Measurements from ENCODE around the gene LPAR3.

GRCh38 chr1:84859866-84860265, 33.1 kb downstream of the LPAR3 start:
- TF ChIP-seq EP300 (IDR thresholded peaks at IDR 0.05) (no peak), MYC (IDR thresholded peaks at IDR 0.05; ENCODE audit: borderline replicate concordance, low read length) (no peak), POLR2A (IDR thresholded peaks at IDR 0.05; ENCODE audit: low read length) (no peak), RAD21 (conservative IDR thresholded peaks at IDR 0.05 in 1 of 2, IDR thresholded peaks at IDR 0.05 in 1 of 2) (no peak), RNF2 (IDR thresholded peaks at IDR 0.05; ENCODE audit: borderline replicate concordance, low read depth) (no peak), POLR2AphosphoS2 (conservative IDR thresholded peaks at IDR 0.05; ENCODE audit: low read length) (no peak), HOXB13 (CRISPR knock-in tag; IDR thresholded peaks at IDR 0.05; ENCODE audit: low read depth) (no peak), PHF8 (IDR thresholded peaks at IDR 0.05; ENCODE audit: borderline replicate concordance, low read depth) (no peak), MAX (IDR thresholded peaks at IDR 0.05) (no peak), ZSCAN20 (CRISPR knock-in tag; IDR thresholded peaks at IDR 0.05) (no peak)
- TF ChIP-seq, protein P1, sequence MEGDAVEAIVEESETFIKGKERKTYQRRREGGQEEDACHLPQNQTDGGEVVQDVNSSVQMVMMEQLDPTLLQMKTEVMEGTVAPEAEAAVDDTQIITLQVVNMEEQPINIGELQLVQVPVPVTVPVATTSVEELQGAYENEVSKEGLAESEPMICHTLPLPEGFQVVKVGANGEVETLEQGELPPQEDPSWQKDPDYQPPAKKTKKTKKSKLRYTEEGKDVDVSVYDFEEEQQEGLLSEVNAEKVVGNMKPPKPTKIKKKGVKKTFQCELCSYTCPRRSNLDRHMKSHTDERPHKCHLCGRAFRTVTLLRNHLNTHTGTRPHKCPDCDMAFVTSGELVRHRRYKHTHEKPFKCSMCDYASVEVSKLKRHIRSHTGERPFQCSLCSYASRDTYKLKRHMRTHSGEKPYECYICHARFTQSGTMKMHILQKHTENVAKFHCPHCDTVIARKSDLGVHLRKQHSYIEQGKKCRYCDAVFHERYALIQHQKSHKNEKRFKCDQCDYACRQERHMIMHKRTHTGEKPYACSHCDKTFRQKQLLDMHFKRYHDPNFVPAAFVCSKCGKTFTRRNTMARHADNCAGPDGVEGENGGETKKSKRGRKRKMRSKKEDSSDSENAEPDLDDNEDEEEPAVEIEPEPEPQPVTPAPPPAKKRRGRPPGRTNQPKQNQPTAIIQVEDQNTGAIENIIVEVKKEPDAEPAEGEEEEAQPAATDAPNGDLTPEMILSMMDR (IDR thresholded peaks at IDR 0.05) = no peak
